Caco-2 (cell line): ENCODE data around the gene CPNE2. TPM values are rescaled to one million over a fixed set of nuclear protein-coding genes. Genes with fewer than 3 reads are reported as not detected.

Experiments used
- BruUV-seq: library from RNA; stranded (reverse); fragments of 400-500 nt; replicated peaks from 2 replicates; lab custom pipeline; 2021; lab: Mats Ljungman, UMichigan
- CTCF ChIA-PET: fragments of 300-600 bp; sonication (Branson Sonifier 250); formaldehyde crosslinking; loops from one replicate; lab custom pipeline; 2022; ENCODE audit warnings: antibody characterized with exemption; lab: Charles Lee
- POLR2A ChIA-PET: fragments of 300-600 bp; sonication (Branson Sonifier 250); formaldehyde crosslinking; loops from one replicate; lab custom pipeline; 2022; ENCODE audit warnings: antibody characterized with exemption; lab: Charles Lee
- DNase-seq, 2 experiments: peaks; one replicate each; pipeline versions ENCODE4 v3.0.0 to v3.0.0-alpha.2; 2020 to 2022
- H3K27me3 ChIP-seq: replicated peaks from 2 replicates; pipeline ENCODE4 v1.6.0; 2011; ENCODE audit warnings: low read length; ENCODE audit not compliant: control insufficient read depth, insufficient read depth
- H3K36me3 ChIP-seq: 2 replicates; pipeline ENCODE4 v1.5.1; 2011; ENCODE audit warnings: low read length; ENCODE audit not compliant: control insufficient read depth, insufficient read depth
- H3K4me1 ChIP-seq: fragments of 250-450 bp; sonication (Bioruptor Pico); 2 replicates; pipeline ENCODE4 v1.5.1; 2020; ENCODE audit warnings: mild to moderate bottlenecking
- H3K4me3 ChIP-seq: 2 replicates; pipeline ENCODE4 v1.5.1; 2011; ENCODE audit warnings: low read depth, mild to moderate bottlenecking, control low read depth, low read length
- H3K9me3 ChIP-seq: fragments of 250-450 bp; sonication (Bioruptor Pico); 2 replicates; pipeline ENCODE4 v1.5.1; 2020; ENCODE audit warnings: mild to moderate bottlenecking, moderate library complexity
- H3K27ac Mint-ChIP-seq: one replicate; pipeline ENCODE4 v1.8.0; 2022; ENCODE audit warnings: mixed read lengths; ENCODE audit not compliant: unreplicated experiment
- H3K27me3 Mint-ChIP-seq: one replicate; pipeline ENCODE4 v1.8.0; 2022; ENCODE audit warnings: mixed read lengths; ENCODE audit not compliant: insufficient read depth, unreplicated experiment
- H3K36me3 Mint-ChIP-seq: one replicate; pipeline ENCODE4 v1.8.0; 2022; ENCODE audit warnings: mild to moderate bottlenecking, mixed read lengths; ENCODE audit not compliant: insufficient read depth, unreplicated experiment
- H3K4me1 Mint-ChIP-seq: one replicate; pipeline ENCODE4 v1.8.0; 2022; ENCODE audit warnings: low read depth, mixed read lengths; ENCODE audit not compliant: unreplicated experiment
- H3K4me3 Mint-ChIP-seq: one replicate; pipeline ENCODE4 v1.8.0; 2022; ENCODE audit warnings: mild to moderate bottlenecking, moderate library complexity, mixed read lengths; ENCODE audit not compliant: unreplicated experiment
- H3K9me3 Mint-ChIP-seq: one replicate; pipeline ENCODE4 v1.8.0; 2022; ENCODE audit warnings: mixed read lengths; ENCODE audit not compliant: unreplicated experiment
- CTCF ChIP-seq, 2 experiments: fragments of 200-600 bp in 1 of 2; IDR thresholded peaks; 1 replicate in 1 of 2; 2 replicates in 1 of 2; pipeline versions ENCODE4 v1.5.1 to v1.8.0; 2011 to 2022; ENCODE audit warnings: antibody characterized with exemption in 1 of 2, control low read depth in 1 of 2, inconsistent platforms in 1 of 2, low read depth in 1 of 2, low read length in 1 of 2, mild to moderate bottlenecking in 1 of 2, moderate library complexity in 1 of 2; ENCODE audit not compliant: insufficient read depth in 1 of 2, severe bottlenecking in 1 of 2, unreplicated experiment in 1 of 2
- intact Hi-C: fragments of 100-400 bp; cut with micrococcal nuclease; formaldehyde crosslinking; loops from one replicate; pipeline ENCODE4 v1.10.0; 2022; ENCODE audit not compliant: unreplicated experiment
- total RNA-seq: library from RNA; stranded (reverse); gene quantifications from 2 replicates; pipeline ENCODE4 v1.2.3, GENCODE V29; 2022

CPNE2 gene
- total RNA-seq, 1 experiment from 2014 or later: 46.3 TPM

GRCh38 chr16:57133031-57133430 is 40.6 kb downstream of the CPNE2 start:
- intact Hi-C loops: no loop called here
- no peaks in the 10 kb centered on the region for H3K27me3 Mint-ChIP-seq
- ChIA-PET POLR2A (no interaction called here), CTCF (interaction anchor here (0.7 kb wide), 1 partner anchor 33 kb away, joined by 4 read pairs; no protein-coding TSS in a partner anchor)
- no peaks in the 10 kb centered on the region for H3K9me3 ChIP-seq
- H3K4me3 Mint-ChIP-seq: no peak overlapping the region
- no peaks in the 10 kb centered on the region for H3K27me3 ChIP-seq
- H3K36me3 ChIP-seq: no peaks in the 10 kb centered on the region
- H3K4me3 ChIP-seq: no peak overlapping the region
- peaks cover 12% of the 10 kb centered on the region for H3K36me3 Mint-ChIP-seq
- BruUV-seq: no TSS peak
- no peaks in the 10 kb centered on the region for H3K4me1 Mint-ChIP-seq
- H3K4me1 ChIP-seq: peaks cover 9% of the 10 kb centered on the region
- H3K9me3 Mint-ChIP-seq: no peaks in the 10 kb centered on the region
- peak overlapping the region; percentile 81 for H3K27ac Mint-ChIP-seq
- no peak for DNase-seq
- no peak for TF ChIP-seq CTCF (IDR thresholded peaks at IDR 0.05; ENCODE audit: insufficient read depth in 1 of 2, low read depth in 1 of 2, low read length in 1 of 2, severe bottlenecking in 1 of 2, unreplicated experiment in 1 of 2)

- Histone ChIP-seq H3K36me3 (no peaks in the 10 kb centered on the region), H3K9me3 (no peaks in the 10 kb centered on the region), H3K4me3 (no peak overlapping the region), H3K4me1 (peaks cover 9% of the 10 kb centered on the region), H3K27me3 (no peaks in the 10 kb centered on the region)
- no peaks in the 10 kb centered on the region for H3K27me3 Mint-ChIP-seq
- DNase-seq: no peak
- no peak overlapping the region for H3K27ac Mint-ChIP-seq
- no peaks in the 10 kb centered on the region for H3K4me1 Mint-ChIP-seq
- H3K9me3 Mint-ChIP-seq: no peaks in the 10 kb centered on the region
- peaks cover 10% of the 10 kb centered on the region for H3K36me3 Mint-ChIP-seq
- TF ChIP-seq CTCF (IDR thresholded peaks at IDR 0.05; ENCODE audit: insufficient read depth in 1 of 2, low read depth in 1 of 2, low read length in 1 of 2, severe bottlenecking in 1 of 2, unreplicated experiment in 1 of 2): no peak
- intact Hi-C loops: no loop called here
- no TSS peak for BruUV-seq
- POLR2A ChIA-PET: no interaction called here
- H3K4me3 Mint-ChIP-seq: no peak overlapping the region
- CTCF ChIA-PET: no interaction called here
Observed at GRCh38 chr16:57133886-57134285, 41.5 kb downstream of the CPNE2 start.

GRCh38 chr16:57134982-57135381 is 42.6 kb downstream of the CPNE2 start:
- H3K4me1 ChIP-seq: peaks cover 9% of the 10 kb centered on the region
- no peak overlapping the region for H3K27ac Mint-ChIP-seq
- no TSS peak for BruUV-seq
- H3K4me3 Mint-ChIP-seq: no peak overlapping the region
- no peaks in the 10 kb centered on the region for H3K27me3 Mint-ChIP-seq
- H3K36me3 Mint-ChIP-seq: peaks cover under 1% of the 10 kb centered on the region
- ChIA-PET CTCF (interaction anchor here (0.6 kb wide), 1 partner anchor 14 kb away, joined by 3 read pairs; no protein-coding TSS in a partner anchor), POLR2A (no interaction called here)
- H3K9me3 ChIP-seq: no peaks in the 10 kb centered on the region
- no peak overlapping the region for H3K4me3 ChIP-seq
- intact Hi-C loops: no loop called here
- DNase-seq: no peak
- TF ChIP-seq CTCF (IDR thresholded peaks at IDR 0.05; ENCODE audit: insufficient read depth in 1 of 2, low read depth in 1 of 2, low read length in 1 of 2, severe bottlenecking in 1 of 2, unreplicated experiment in 1 of 2): no peak
- H3K27me3 ChIP-seq: no peaks in the 10 kb centered on the region
- H3K9me3 Mint-ChIP-seq: no peaks in the 10 kb centered on the region
- no peaks in the 10 kb centered on the region for H3K4me1 Mint-ChIP-seq
- no peaks in the 10 kb centered on the region for H3K36me3 ChIP-seq
